Psoas muscle (tissue), 8 donors: Measurements from ENCODE around the gene MRPS2. TPM values are rescaled to one million over a fixed set of nuclear protein-coding genes. Genes with fewer than 3 reads are reported as not detected.

ENCODE experiments used
- ATAC-seq, 4 donors: fragments of 200-7000 bp; cut with Tn5 transposase; one replicate each; pipeline ENCODE4 v1.9.1; 2020; ENCODE audit warnings: moderate library complexity in 3 of 4, mild to moderate bottlenecking in 2 of 4
- DNase-seq, 2 donors: peaks; one replicate each; pipeline ENCODE4 v3.0.0-alpha.2; 2020
- H3K27ac ChIP-seq: fragments of 200-600 bp; one replicate; pipeline ENCODE4 v1.8.0; 2022
- H3K27me3 ChIP-seq, 3 donors: fragments of 200-600 bp in 1 of 3; one replicate each; pipeline versions ENCODE4 v1.6.1 to v1.8.0; 2013 to 2022; ENCODE audit warnings: low read length in 2 of 3, mild to moderate bottlenecking in 2 of 3, moderate library complexity in 1 of 3; ENCODE audit not compliant: insufficient read depth in 3 of 3
- H3K36me3 ChIP-seq, 2 donors: fragments of 200-600 bp in 1 of 2; one replicate each; pipeline versions ENCODE4 v1.6.1 to v1.8.0; 2013 to 2022; ENCODE audit warnings: low read depth in 1 of 2, mild to moderate bottlenecking in 1 of 2, moderate library complexity in 1 of 2; ENCODE audit not compliant: insufficient read depth in 1 of 2
- H3K4me1 ChIP-seq: fragments of 200-600 bp; one replicate; pipeline ENCODE4 v1.8.0; 2022
- H3K4me3 ChIP-seq: fragments of 200-600 bp; one replicate; pipeline ENCODE4 v1.8.0; 2022; ENCODE audit warnings: mild to moderate bottlenecking
- H3K9me3 ChIP-seq: fragments of 200-600 bp; one replicate; pipeline ENCODE4 v1.8.0; 2022
- CTCF ChIP-seq: fragments of 200-600 bp; IDR thresholded peaks from one replicate; pipeline ENCODE4 v1.8.0; 2022; ENCODE audit warnings: antibody characterized with exemption
- WGBS, 3 donors: extraction: QIAGEN DNeasy Blood & Tissue Kit; methylation state at CpG; one replicate each; pipeline versions ENCODE4 v1.1.6 to v1.1.7; 2013; 5-methylcytosine and 5-hydroxymethylcytosine counted together
- intact Hi-C, 2 donors: fragments of 100-400 bp; cut with DNase I; formaldehyde crosslinking; loops; one replicate each; pipeline versions ENCODE4 v1.11.0 to v1.14.2; 2022
- polyA plus RNA-seq, 3 donors: library from polyadenylated mRNA; stranded (reverse); fragments of 200-250 nt; gene quantifications; one replicate each; pipeline ENCODE4 v1.2.3, GENCODE V29; 2013
- total RNA-seq, 4 donors: library from RNA; stranded (reverse); fragmentation: NEBNext Ultra II Directional in 2 of 4; extraction: Animal tissue kit (Norgen Biotek cat#: 25700) in 2 of 4; gene quantifications; one replicate each; pipeline versions ENCODE4 v1.2.1 to v1.2.4, GENCODE V29; 2021 to 2023
- donor health status: healthy with polysubstance abuse.
- donor health status: DM: no; HTN: no; CAD: no; lungs with moderate emphysema.
- donor health status: Bipolar disorder and iron deficiency.
- donor health status: healthy.
- donor health status: DM: yes; HTN: yes; CAD: no.
- donor health status: DM: no; HTN: no; CAD: no.
- donor health status: DM: no; HTN: no; CAD: no.
- donor health status: DM: yes; HTN: yes; CAD: no.

Gene MRPS2
- total and polyA plus RNA-seq, 7 donors, result 36.8 to 78.8 (median 47.1) TPM

- Histone ChIP-seq H3K36me3 (no peaks in the 10 kb centered on the region), H3K27me3 (peaks cover 0 to 61% (median 1%) of the 10 kb centered on the region in 3 donors), H3K4me1 (no peaks in the 10 kb centered on the region), H3K27ac (no peak overlapping the region), H3K4me3 (no peak overlapping the region), H3K9me3 (no peaks in the 10 kb centered on the region)
- DNase-seq (no peak), ATAC-seq (no peak)
- intact Hi-C loops, result no loop called here
- TF ChIP-seq CTCF, result no peak
- 54 to 59% (median 58%) methylated on average over 16 of the region's 16 CpGs for WGBS, 3 donors
These were observed 31.5 kb upstream of the MRPS2 start for GRCh38 chr9:135468854-135469521.

- Histone ChIP-seq H3K4me1 (no peaks in the 10 kb centered on the region), H3K27ac (no peak overlapping the region), H3K36me3 (no peaks in the 10 kb centered on the region), H3K9me3 (no peaks in the 10 kb centered on the region), H3K27me3 (peaks cover 0 to 67% (median 0%) of the 10 kb centered on the region in 3 donors), H3K4me3 (no peak overlapping the region)
- no peak for ATAC-seq
- WGBS, 3 donors, result 44 to 49% (median 48%) methylated on average over 23 of the region's 23 CpGs
- intact Hi-C loops, result no loop called here
- no peak for TF ChIP-seq CTCF
- DNase-seq, result no peak
These were observed 28.5 kb upstream of the MRPS2 start for GRCh38 chr9:135471791-135472640.

- Histone ChIP-seq H3K9me3 (no peaks in the 10 kb centered on the region), H3K36me3 (no peaks in the 10 kb centered on the region), H3K27ac (no peak overlapping the region), H3K4me3 (no peak overlapping the region), H3K27me3 (peaks cover 0 to 60% (median 0%) of the 10 kb centered on the region in 3 donors), H3K4me1 (no peaks in the 10 kb centered on the region)
- 63 to 68% (median 66%) methylated on average over 11 to 12 of the region's 12 CpGs for WGBS, 3 donors
- DNase-seq (no peak), ATAC-seq (no peak)
- TF ChIP-seq CTCF, result no peak
- intact Hi-C loops, result no loop called here
These were observed 26.4 kb upstream of the MRPS2 start for GRCh38 chr9:135473972-135474543.

- DNase-seq (no peak), ATAC-seq (no peak)
- 20 to 27% (median 25%) methylated on average over 12 of the region's 12 CpGs for WGBS, 3 donors
- Histone ChIP-seq H3K27ac (no peak overlapping the region), H3K9me3 (no peaks in the 10 kb centered on the region), H3K4me3 (no peak overlapping the region), H3K4me1 (no peaks in the 10 kb centered on the region), H3K27me3 (peaks cover 0 to 52% (median 0%) of the 10 kb centered on the region in 3 donors), H3K36me3 (no peaks in the 10 kb centered on the region)
- intact Hi-C loops, result no loop called here
- no peak for TF ChIP-seq CTCF
These were observed 25.6 kb upstream of the MRPS2 start for GRCh38 chr9:135474915-135475314.
